H1 (cell line): ENCODE results near the gene NLRP6. TPM values are rescaled to one million over a fixed set of nuclear protein-coding genes. Genes with fewer than 3 reads are reported as not detected.

Experiments
- CTCF ChIA-PET: fragments of 300-600 bp; sonication (Branson Sonifier 250); formaldehyde crosslinking; loops from one replicate; lab custom pipeline; 2021; ENCODE audit not compliant: partially characterized antibody; lab: Charles Lee
- POLR2A ChIA-PET: fragments of 300-600 bp; sonication (Branson Sonifier 250); formaldehyde crosslinking; loops from one replicate; lab custom pipeline; 2021; ENCODE audit warnings: inconsistent platforms; ENCODE audit not compliant: partially characterized antibody; lab: Charles Lee
- DNase-seq, 2 experiments: peaks; one replicate each; pipeline versions ENCODE4 v3.0.0 to v3.0.0-alpha.2; 2010 to 2022; ENCODE audit warnings: low spot score in 2 of 2, low read depth in 1 of 2, mixed read lengths in 1 of 2
- FAIRE-seq: peaks from 2 replicates; lab custom pipeline; 2011; peaks lifted over from hg19 to GRCh38; lab: Jason Lieb, UNC
- H2AFZ ChIP-seq: 2 replicates; pipeline ENCODE4 v1.8.1; 2012; ENCODE audit warnings: low read length, inconsistent platforms
- H2AK5ac ChIP-seq: 2 replicates; pipeline ENCODE4 v1.6.1; 2013; ENCODE audit warnings: low read depth, low read length
- H2BK120ac ChIP-seq: replicated peaks from 2 replicates; pipeline ENCODE3; 2013; ENCODE audit warnings: low read depth, low read length, inconsistent platforms
- H2BK12ac ChIP-seq: 2 replicates; pipeline ENCODE4 v1.6.1; 2013; ENCODE audit warnings: low read depth, low read length
- H2BK15ac ChIP-seq: 2 replicates; pipeline ENCODE4 v1.6.1; 2013; ENCODE audit warnings: low read length
- H2BK20ac ChIP-seq: 2 replicates; pipeline ENCODE4 v1.6.1; 2013; ENCODE audit warnings: low read length
- H2BK5ac ChIP-seq: 2 replicates; pipeline ENCODE4 v1.6.1; 2013; ENCODE audit warnings: low read depth, low read length
- H3K14ac ChIP-seq: 2 replicates; pipeline ENCODE4 v1.6.1; 2013; ENCODE audit warnings: inconsistent platforms; ENCODE audit not compliant: insufficient read length
- H3K18ac ChIP-seq: 2 replicates; pipeline ENCODE4 v1.6.1; 2013; ENCODE audit warnings: low read length; ENCODE audit errors: extremely low read depth
- H3K23ac ChIP-seq: 2 replicates; pipeline ENCODE4 v1.6.1; 2013; ENCODE audit warnings: inconsistent platforms; ENCODE audit not compliant: insufficient read length
- H3K23me2 ChIP-seq: 2 replicates; pipeline ENCODE4 v1.6.1; 2013; ENCODE audit warnings: low read depth, low read length
- H3K27ac ChIP-seq: 2 replicates; pipeline ENCODE4 v1.6.1; 2011; ENCODE audit warnings: low read depth, low read length, inconsistent platforms
- H3K27me3 ChIP-seq, 4 experiments: replicated peaks in 1 of 4; 1 replicate in 1 of 4; 2 replicates in 3 of 4; pipeline versions ENCODE4 v1.6.1 to v1.8.1; 2011 to 2013; ENCODE audit warnings: low read length in 3 of 4, mild to moderate bottlenecking in 3 of 4, inconsistent platforms in 2 of 4, mixed read lengths in 2 of 4, moderate library complexity in 1 of 4; ENCODE audit not compliant: control insufficient read depth in 3 of 4, insufficient read depth in 3 of 4; ENCODE audit errors: extremely low read depth in 1 of 4
- H3K36me3 ChIP-seq, 4 experiments: 2 replicates each; pipeline versions ENCODE4 v1.6.1 to v1.8.1; 2011 to 2013; ENCODE audit warnings: mild to moderate bottlenecking in 4 of 4, low read length in 3 of 4, moderate library complexity in 2 of 4, control low read depth in 1 of 4, inconsistent platforms in 1 of 4; ENCODE audit not compliant: insufficient read depth in 4 of 4, control insufficient read depth in 2 of 4
- H3K4ac ChIP-seq: replicated peaks from 2 replicates; pipeline ENCODE3; 2013; ENCODE audit warnings: low read length, low read depth, mixed read lengths, inconsistent platforms; ENCODE audit not compliant: insufficient read length
- H3K4me1 ChIP-seq, 4 experiments: replicated peaks in 1 of 4; 1 replicate in 1 of 4; 2 replicates in 3 of 4; pipeline versions ENCODE4 v1.6.1 to v1.8.1; 2011 to 2013; ENCODE audit warnings: low read length in 3 of 4, inconsistent platforms in 2 of 4, mixed read lengths in 1 of 4; ENCODE audit not compliant: insufficient read depth in 4 of 4, control insufficient read depth in 3 of 4
- H3K4me2 ChIP-seq, 2 experiments: 2 replicates each; pipeline versions ENCODE4 v1.6.1 to v1.8.1; 2011 to 2013; ENCODE audit warnings: low read depth in 2 of 2, low read length in 2 of 2, control low read depth in 1 of 2, inconsistent platforms in 1 of 2, mild to moderate bottlenecking in 1 of 2; ENCODE audit not compliant: insufficient read depth in 1 of 2
- H3K4me3 ChIP-seq, 4 experiments: fragments of 200-600, 300-600 bp in 1 of 4; sonication (generic), shearing (Covaris generic), sonication (Bioruptor Twin) in 1 of 4; 2 replicates each; pipeline versions ENCODE4 v1.5.1 to v1.8.1; 2011 to 2016; ENCODE audit warnings: low read length in 4 of 4, low read depth in 3 of 4, control low read depth in 2 of 4, inconsistent platforms in 2 of 4, mild to moderate bottlenecking in 2 of 4, mixed read lengths in 1 of 4, moderate library complexity in 1 of 4; ENCODE audit not compliant: insufficient read depth in 2 of 4; ENCODE audit errors: extremely low read depth in 1 of 4
- H3K56ac ChIP-seq: replicated peaks from 2 replicates; pipeline ENCODE3; 2013; ENCODE audit warnings: low read depth, mild to moderate bottlenecking, mixed read lengths, low read length, inconsistent platforms; ENCODE audit not compliant: insufficient read length
- H3K79me1 ChIP-seq: 2 replicates; pipeline ENCODE4 v1.6.1; 2013; ENCODE audit warnings: low read depth, low read length, control low read depth
- H3K79me2 ChIP-seq, 2 experiments: 2 replicates each; pipeline versions ENCODE4 v1.6.1 to v1.8.1; 2012 to 2013; ENCODE audit warnings: low read length in 2 of 2, mild to moderate bottlenecking in 2 of 2, inconsistent platforms in 1 of 2; ENCODE audit not compliant: insufficient read depth in 2 of 2, control insufficient read depth in 1 of 2
- H3K9ac ChIP-seq, 4 experiments: replicated peaks in 1 of 4; 1 replicate in 1 of 4; 2 replicates in 3 of 4; pipeline versions ENCODE4 v1.6.1 to v1.8.1; 2011 to 2013; ENCODE audit warnings: low read depth in 3 of 4, low read length in 3 of 4, control low read depth in 2 of 4, mild to moderate bottlenecking in 2 of 4, moderate library complexity in 2 of 4, inconsistent platforms in 1 of 4; ENCODE audit errors: extremely low read depth in 1 of 4
- H3K9me3 ChIP-seq, 2 experiments: 2 replicates each; pipeline versions ENCODE4 v1.6.1 to v1.8.1; 2012 to 2013; ENCODE audit warnings: mild to moderate bottlenecking in 2 of 2, moderate library complexity in 2 of 2, control low read depth in 1 of 2, inconsistent platforms in 1 of 2, low read depth in 1 of 2, low read length in 1 of 2, mixed read lengths in 1 of 2; ENCODE audit not compliant: insufficient read depth in 2 of 2
- H4K20me1 ChIP-seq, 2 experiments: replicated peaks in 1 of 2; 2 replicates each; pipeline versions ENCODE3 to v1.8.1; 2011 to 2013; ENCODE audit warnings: inconsistent platforms in 2 of 2, low read length in 2 of 2, mild to moderate bottlenecking in 1 of 2; ENCODE audit not compliant: insufficient read depth in 2 of 2, control insufficient read depth in 1 of 2
- H4K5ac ChIP-seq: 2 replicates; pipeline ENCODE4 v1.6.1; 2013; ENCODE audit warnings: low read length, low read depth, mixed read lengths, inconsistent platforms; ENCODE audit not compliant: insufficient read length
- H4K8ac ChIP-seq: 2 replicates; pipeline ENCODE4 v1.8.0; 2013; ENCODE audit warnings: mild to moderate bottlenecking, moderate library complexity, low read length, inconsistent platforms; ENCODE audit not compliant: insufficient read depth; ENCODE audit errors: extremely low read depth
- H4K91ac ChIP-seq: replicated peaks from 2 replicates; pipeline ENCODE3; 2013; ENCODE audit warnings: low read length, mixed read lengths, inconsistent platforms; ENCODE audit not compliant: insufficient read length
- BCL11A ChIP-seq, 2 experiments: IDR thresholded peaks; one replicate each; pipeline ENCODE4 v1.6.1; 2011; ENCODE audit warnings: low read depth in 2 of 2, low read length in 2 of 2, mild to moderate bottlenecking in 2 of 2
- CBX8 ChIP-seq: fragments of 300-800, 300-1000 bp; sonication (generic); IDR thresholded peaks from 2 replicates; pipeline ENCODE4 v1.7.1; 2016; ENCODE audit warnings: low read depth, low read length, borderline replicate concordance
- CHD2 ChIP-seq: IDR thresholded peaks from 2 replicates; pipeline ENCODE4 v1.6.1; 2012; ENCODE audit warnings: low read length, improper control_type of control experiment
- E2F6 ChIP-seq: IDR thresholded peaks from 2 replicates; pipeline ENCODE4 v1.6.1; 2012; ENCODE audit warnings: inconsistent platforms
- HDAC2 ChIP-seq, 2 experiments: fragments of 300-600 bp in 1 of 2; sonication (generic) in 1 of 2; IDR thresholded peaks; 2 replicates each; pipeline ENCODE4 v1.6.1; 2011 to 2012; ENCODE audit warnings: low read depth in 2 of 2, low read length in 2 of 2, mild to moderate bottlenecking in 2 of 2, moderate library complexity in 2 of 2, borderline replicate concordance in 1 of 2, inconsistent platforms in 1 of 2
- KDM5A ChIP-seq: fragments of 200-600 bp; IDR thresholded peaks from 2 replicates; pipeline ENCODE4 v1.7.1; 2012; ENCODE audit warnings: mild to moderate bottlenecking, low read length, inconsistent platforms, mixed read lengths
- MAFK ChIP-seq: IDR thresholded peaks from 2 replicates; pipeline ENCODE4 v1.6.1; 2012; ENCODE audit warnings: low read depth, mild to moderate bottlenecking, improper control_type of control experiment, low read length
- NRF1 ChIP-seq: IDR thresholded peaks from 2 replicates; pipeline ENCODE4 v1.6.1; 2011; ENCODE audit warnings: mild to moderate bottlenecking, low read depth, low read length, improper control_type of control experiment
- YY1 ChIP-seq: IDR thresholded peaks from 2 replicates; pipeline ENCODE4 v1.6.1; 2011; ENCODE audit warnings: low read depth, mild to moderate bottlenecking, low read length
- WGBS, 2 experiments: shearing (Covaris generic) in 1 of 2; methylation state at CpG; one replicate each; pipeline versions ENCODE4 v1.1.6 to v1.1.7; 2013 to 2015; ENCODE audit warnings: low lambda C conversion rate in 2 of 2, mixed read lengths in 2 of 2, inconsistent platforms in 1 of 2, low coverage in 1 of 2, missing lambda C conversion rate in 1 of 2; ENCODE audit not compliant: insufficient replicate concordance in 2 of 2, insufficient coverage in 1 of 2, insufficient read length in 1 of 2; ENCODE audit errors: extremely low coverage in 1 of 2, missing lambda C conversion rate in 1 of 2; 5-methylcytosine and 5-hydroxymethylcytosine counted together
- polyA plus RNA-seq, 7 experiments: library from polyadenylated mRNA; depleted of rRNA in 3 of 7; stranded (reverse) in 5 of 7; unstranded in 2 of 7; fragments of >200 nt in 5 of 7; fragments of 200-250 nt in 2 of 7; gene quantifications; 1 replicate in 5 of 7; 2 replicates in 1 of 7; 4 replicates in 1 of 7; pipeline versions ENCODE4 v1.2.1 to v1.2.3, GENCODE V29; 2011 to 2013; ENCODE audit warnings: missing spikeins in 2 of 7, mixed read lengths in 2 of 7
- total RNA-seq: library from RNA; stranded (reverse); fragmentation: NEBNext Ultra II Directional; extraction: Animal tissue kit (Norgen Biotek cat#: 25700); gene quantifications from 2 replicates; pipeline ENCODE4 v1.2.1, GENCODE V29; 2021

Gene NLRP6
- total and polyA plus RNA-seq, 2 of the 8 experiments (the other 6 are each of a cell fraction or from before 2014, with no cell fraction given) = not detected

GRCh38 chr11:291281-292210 is 13.3 kb downstream of the NLRP6 start:
- Histone ChIP-seq H3K9me3 (peaks cover 0 to 3% of the 10 kb centered on the region in 2 experiments; a peak in 1 of 4 replicates), H2BK5ac (peak overlapping the region; percentile 97), H2BK20ac (peak overlapping the region; percentile 51), H2AK5ac (peak overlapping the region; percentile 96; the same call in 1 of the 2 replicates), H3K18ac (peak overlapping the region; percentile 72), H2BK120ac (no peak overlapping the region), H4K20me1 (no peaks in the 10 kb centered on the region), H3K4me1 (peaks cover 0 to 41% (median 29%) of the 10 kb centered on the region in 4 experiments; a peak in 6 of 7 replicates), H2BK12ac (peak overlapping the region; percentile 94; the same call in 1 of the 2 replicates), H4K8ac (peak overlapping the region; percentile 76), H3K14ac (no peak overlapping the region), H3K9ac (no peak overlapping the region; a peak in 2 of 7 replicates), H3K4me3 (0 out of 8 replicates have a peak overlapping the region, but pooled peaks of 1 of the 4 experiments have one; percentile 4), H3K23me2 (peaks cover 5% of the 10 kb centered on the region; the same call in 1 of the 2 replicates), H3K56ac (no peak overlapping the region), H2BK15ac (peak overlapping the region; percentile 84; the same call in 1 of the 2 replicates), H3K4ac (peak overlapping the region; percentile 84), H3K27me3 (peaks cover 5 to 16% (median 13%) of the 10 kb centered on the region in 4 experiments; a peak in 6 of 7 replicates), H3K27ac (peak overlapping the region; percentile 37; the same call in 1 of the 2 replicates), H2AFZ (no peak overlapping the region), H3K4me2 (peak overlapping the region; percentile 12 to 42), H3K79me1 (0 out of 2 replicates have a peak, but pooled peaks cover 4% of the 10 kb centered on the region), H4K91ac (peak overlapping the region; percentile 85), H3K23ac (no peak overlapping the region), H4K5ac (peak overlapping the region; percentile 93), H3K79me2 (no peaks in the 10 kb centered on the region), H3K36me3 (peaks cover 3 to 30% (median 15%) of the 10 kb centered on the region in 4 experiments; a peak in 6 of 8 replicates)
- ChIA-PET POLR2A (interaction anchor here (0.5 to 3.0 kb wide), 10 partner anchors 9 to 77 kb away, joined by 3 to 14 read pairs (median 6); partner anchors contain the start of genes B4GALNT4 and IFITM5), CTCF (interaction anchor here (0.6 to 2.8 kb wide), 14 partner anchors 9 to 188 kb away, joined by 3 to 19 read pairs (median 4); no protein-coding TSS in a partner anchor)
- no peak for DNase-seq
- no peak for FAIRE-seq
- 64% methylated on average over 37 of the region's 44 CpGs; no CpG with 5 or more reads in 1 of the 2 experiments for WGBS, 2 experiments
- TF ChIP-seq HDAC2 (IDR thresholded peaks at IDR 0.05; ENCODE audit: borderline replicate concordance in 1 of 2, low read depth in 2 of 2, low read length in 2 of 2) = 0 out of 4 replicates have a peak, but pooled peaks of 1 of the 2 experiments have one; percentile 18
- TF ChIP-seq NRF1 = no peak
- peak; percentile 41; the same call in 1 of the 2 replicates for TF ChIP-seq E2F6
- no peak for TF ChIP-seq MAFK
- no peak for TF ChIP-seq KDM5A
- no peak for TF ChIP-seq YY1
- TF ChIP-seq CBX8 = no peak
- TF ChIP-seq BCL11A (IDR thresholded peaks at IDR 0.05; ENCODE audit: low read depth in 2 of 2, low read length in 2 of 2) = no peak
- no peak for TF ChIP-seq CHD2
